Measurements from ENCODE around the gene FBXW5.

Gene FBXW5

DNA sequence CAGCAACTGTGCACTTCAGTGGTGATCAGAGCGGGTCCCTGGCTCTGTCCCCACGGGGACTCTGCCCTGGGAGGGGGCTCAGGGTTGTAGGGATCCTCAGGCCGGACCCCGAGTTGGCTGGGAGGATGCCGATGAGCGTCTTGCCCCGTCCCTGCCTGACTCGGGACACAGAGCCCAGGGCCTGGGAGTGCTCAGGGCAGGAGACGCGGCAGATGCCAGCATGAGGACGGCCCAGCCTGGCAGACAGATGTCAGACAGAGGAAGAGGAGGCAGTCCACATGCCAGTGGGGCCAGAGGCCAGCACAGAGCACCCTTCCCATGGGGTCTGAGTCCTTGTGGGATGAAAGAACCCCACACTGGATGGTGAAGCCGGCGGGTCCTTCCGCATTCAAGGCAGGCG, 18.8 kb upstream of the FBXW5 start:
- H3K36me3 ChIP-seq (ENCODE audit: insufficient read depth, insufficient read length, low read length) = no peaks in the 10 kb centered on the region
- peaks cover 27% of the 10 kb centered on the region for H3K4me1 ChIP-seq (ENCODE audit: insufficient read depth, insufficient read length)
- H3K9me3 ChIP-seq (ENCODE audit: insufficient read depth, low read length) = no peaks in the 10 kb centered on the region
- TF ChIP-seq ZNF274 (IDR thresholded peaks at IDR 0.05; ENCODE audit: low read depth, low read length) (no peak), SUZ12 (IDR thresholded peaks at IDR 0.05; ENCODE audit: extremely low read depth, insufficient read depth, insufficient read length) (no peak), YY1 (IDR thresholded peaks at IDR 0.05; ENCODE audit: insufficient read depth, insufficient read length) (no peak)
- H3K4me3 ChIP-seq (ENCODE audit: insufficient read length, low read depth) = no peak overlapping the region
- no peak for DNase-seq (ENCODE audit: low read depth, low spot score)
- peaks cover 2% of the 10 kb centered on the region for H3K27me3 ChIP-seq (ENCODE audit: insufficient read depth, insufficient read length)
- peak overlapping the region; percentile 42 for H3K9ac ChIP-seq (ENCODE audit: insufficient read length, low read depth)

GRCh38 chr9:136962701-136963248, 18.2 kb upstream of the FBXW5 start:
- TF ChIP-seq YY1 (IDR thresholded peaks at IDR 0.05; ENCODE audit: insufficient read depth, insufficient read length) (no peak), SUZ12 (IDR thresholded peaks at IDR 0.05; ENCODE audit: extremely low read depth, insufficient read depth, insufficient read length) (no peak), ZNF274 (IDR thresholded peaks at IDR 0.05; ENCODE audit: low read depth, low read length) (no peak)
- no peaks in the 10 kb centered on the region for H3K9me3 ChIP-seq (ENCODE audit: insufficient read depth, low read length)
- no peak overlapping the region for H3K9ac ChIP-seq (ENCODE audit: insufficient read length, low read depth)
- H3K4me3 ChIP-seq (ENCODE audit: insufficient read length, low read depth) = no peak overlapping the region
- H3K36me3 ChIP-seq (ENCODE audit: insufficient read depth, insufficient read length, low read length) = no peaks in the 10 kb centered on the region
- H3K27me3 ChIP-seq (ENCODE audit: insufficient read depth, insufficient read length) = peaks cover 5% of the 10 kb centered on the region
- no peak for DNase-seq (ENCODE audit: low read depth, low spot score)
- H3K4me1 ChIP-seq (ENCODE audit: insufficient read depth, insufficient read length) = peaks cover 27% of the 10 kb centered on the region

- Histone ChIP-seq H3K27me3 (ENCODE audit: insufficient read depth, insufficient read length) (peaks cover 5% of the 10 kb centered on the region), H3K9ac (ENCODE audit: insufficient read length, low read depth) (no peak overlapping the region), H3K36me3 (ENCODE audit: insufficient read depth, insufficient read length, low read length) (no peaks in the 10 kb centered on the region), H3K4me1 (ENCODE audit: insufficient read depth, insufficient read length) (peaks cover 27% of the 10 kb centered on the region), H3K9me3 (ENCODE audit: insufficient read depth, low read length) (no peaks in the 10 kb centered on the region), H3K4me3 (ENCODE audit: insufficient read length, low read depth) (no peak overlapping the region)
- no peak for TF ChIP-seq ZNF274 (IDR thresholded peaks at IDR 0.05; ENCODE audit: low read depth, low read length)
- TF ChIP-seq YY1 (IDR thresholded peaks at IDR 0.05; ENCODE audit: insufficient read depth, insufficient read length) = no peak
- no peak for TF ChIP-seq SUZ12 (IDR thresholded peaks at IDR 0.05; ENCODE audit: extremely low read depth, insufficient read depth, insufficient read length)
- no peak for DNase-seq (ENCODE audit: low read depth, low spot score)
These were observed 17.6 kb upstream of the FBXW5 start for GRCh38 chr9:136962163-136962562.

DNA sequence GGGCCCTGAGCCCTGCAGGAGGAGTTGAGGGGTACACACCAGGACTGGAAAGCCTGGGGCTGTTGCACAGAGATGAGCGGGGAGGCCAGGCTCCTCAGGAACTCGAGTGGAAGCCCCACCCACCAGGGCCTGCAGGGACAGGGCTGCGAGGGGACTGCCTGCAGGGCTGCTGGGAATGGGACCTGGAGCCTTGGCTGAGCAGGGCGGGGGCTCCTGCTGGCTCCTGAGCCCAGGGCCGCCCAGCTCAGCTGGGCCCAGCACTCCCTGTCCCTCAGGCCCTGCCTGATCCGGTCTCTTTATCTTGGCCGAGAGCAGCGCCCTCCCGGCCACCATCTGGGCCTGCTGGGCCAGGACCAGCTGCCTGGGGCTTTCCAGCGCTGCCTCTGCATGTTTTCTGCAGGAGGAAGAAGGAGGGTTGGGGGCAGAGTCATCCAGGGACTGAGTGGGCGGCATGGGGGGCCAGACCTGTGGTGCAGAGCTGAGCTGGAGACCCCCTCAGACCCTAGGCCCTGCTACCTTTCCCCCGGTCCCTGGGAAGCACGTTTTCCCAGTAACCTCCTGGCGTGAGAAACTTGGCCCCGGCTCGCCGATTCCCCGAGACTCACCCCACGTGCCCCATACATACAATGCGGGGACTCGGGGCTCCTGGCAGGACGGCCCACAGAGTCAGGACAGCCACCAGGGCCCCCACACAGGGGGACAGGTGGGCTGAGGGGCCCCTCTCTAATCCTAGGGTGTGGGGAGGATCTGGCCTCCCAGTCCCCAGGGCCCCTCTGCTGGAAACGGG, 16.9 kb upstream of the FBXW5 start:
- no peak for DNase-seq (ENCODE audit: low read depth, low spot score)
- H3K9ac ChIP-seq (ENCODE audit: insufficient read length, low read depth) = peak overlapping the region; percentile 50
- H3K9me3 ChIP-seq (ENCODE audit: insufficient read depth, low read length) = no peaks in the 10 kb centered on the region
- peaks cover 5% of the 10 kb centered on the region for H3K27me3 ChIP-seq (ENCODE audit: insufficient read depth, insufficient read length)
- H3K36me3 ChIP-seq (ENCODE audit: insufficient read depth, insufficient read length, low read length) = no peaks in the 10 kb centered on the region
- peaks cover 27% of the 10 kb centered on the region for H3K4me1 ChIP-seq (ENCODE audit: insufficient read depth, insufficient read length)
- H3K4me3 ChIP-seq (ENCODE audit: insufficient read length, low read depth) = no peak overlapping the region
- TF ChIP-seq YY1 (IDR thresholded peaks at IDR 0.05; ENCODE audit: insufficient read depth, insufficient read length) (no peak), SUZ12 (IDR thresholded peaks at IDR 0.05; ENCODE audit: extremely low read depth, insufficient read depth, insufficient read length) (no peak), ZNF274 (IDR thresholded peaks at IDR 0.05; ENCODE audit: low read depth, low read length) (no peak)

GRCh38 chr9:136960938-136961275, 16.4 kb upstream of the FBXW5 start:
- Histone ChIP-seq H3K4me1 (ENCODE audit: insufficient read depth, insufficient read length) (peaks cover 23% of the 10 kb centered on the region), H3K9me3 (ENCODE audit: insufficient read depth, low read length) (no peaks in the 10 kb centered on the region), H3K36me3 (ENCODE audit: insufficient read depth, insufficient read length, low read length) (no peaks in the 10 kb centered on the region), H3K9ac (ENCODE audit: insufficient read length, low read depth) (peak overlapping the region; percentile 50), H3K4me3 (ENCODE audit: insufficient read length, low read depth) (no peak overlapping the region), H3K27me3 (ENCODE audit: insufficient read depth, insufficient read length) (peaks cover 7% of the 10 kb centered on the region)
- no peak for TF ChIP-seq SUZ12 (IDR thresholded peaks at IDR 0.05; ENCODE audit: extremely low read depth, insufficient read depth, insufficient read length)
- no peak for DNase-seq (ENCODE audit: low read depth, low spot score)

DNA sequence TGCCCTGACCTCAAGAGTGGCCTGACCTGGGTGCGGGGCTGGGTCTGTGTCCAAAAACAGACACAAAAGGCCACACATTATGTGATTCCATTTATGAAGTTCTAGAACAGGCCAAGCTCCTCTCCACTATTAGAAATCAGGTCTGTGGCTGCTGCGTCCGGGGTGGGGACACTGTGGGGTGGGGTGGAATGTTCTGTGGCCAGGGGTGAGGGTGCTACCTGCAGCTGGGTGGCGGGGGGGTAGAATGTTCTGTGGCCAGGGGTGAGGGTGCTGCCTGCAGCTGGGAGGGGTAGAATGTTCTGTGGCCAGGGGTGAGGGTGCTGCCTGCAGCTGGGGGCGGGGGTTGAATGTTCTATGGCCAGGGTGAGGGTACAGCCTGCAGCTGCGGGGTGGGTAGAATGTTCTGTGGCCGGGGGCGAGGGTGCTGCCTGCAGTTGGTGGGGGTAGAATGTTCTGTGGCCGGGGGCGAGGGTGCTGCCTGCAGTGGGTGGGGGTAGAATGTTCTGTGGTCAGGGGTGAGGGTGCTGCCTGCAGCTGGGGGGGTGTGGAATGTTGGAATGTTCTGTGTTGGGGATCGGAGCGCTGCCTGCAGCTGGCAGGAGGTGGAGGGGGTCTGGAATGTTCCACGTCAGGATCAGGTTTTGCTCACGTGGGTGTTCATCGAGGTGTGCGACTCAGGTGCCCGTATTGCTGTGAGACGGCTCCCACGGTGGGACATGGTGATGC, 15.8 kb upstream of the FBXW5 start:
- TF ChIP-seq YY1 (IDR thresholded peaks at IDR 0.05; ENCODE audit: insufficient read depth, insufficient read length) = no peak
- TF ChIP-seq SUZ12 (IDR thresholded peaks at IDR 0.05; ENCODE audit: extremely low read depth, insufficient read depth, insufficient read length) = no peak
- no peak for TF ChIP-seq ZNF274 (IDR thresholded peaks at IDR 0.05; ENCODE audit: low read depth, low read length)

More for the DNA sequence above, 15.8 kb upstream of the FBXW5 start:
- peaks cover 9% of the 10 kb centered on the region for H3K27me3 ChIP-seq (ENCODE audit: insufficient read depth, insufficient read length)
- no peak for DNase-seq (ENCODE audit: low read depth, low spot score)
- peaks cover 22% of the 10 kb centered on the region for H3K4me1 ChIP-seq (ENCODE audit: insufficient read depth, insufficient read length)
- no peaks in the 10 kb centered on the region for H3K36me3 ChIP-seq (ENCODE audit: insufficient read depth, insufficient read length, low read length)
- no peaks in the 10 kb centered on the region for H3K9me3 ChIP-seq (ENCODE audit: insufficient read depth, low read length)
- no peak overlapping the region for H3K4me3 ChIP-seq (ENCODE audit: insufficient read length, low read depth)
- H3K9ac ChIP-seq (ENCODE audit: insufficient read length, low read depth) = peak overlapping the region; percentile 5
